HEK293 (cell line): ENCODE data around the gene VOPP1.
"Not testable (repeated sequence)": the region's sequence is repeated elsewhere in the genome, so short reads cannot be mapped to it uniquely, and the experiment has no call there.

Experiments
- HOXA7 ChIP-seq: sonication (generic); formaldehyde crosslinking; IDR thresholded peaks from 2 replicates; pipeline ENCODE4 v1.8.1; 2022; ENCODE audit warnings: missing genetic modification reagents, borderline replicate concordance
- TCF7L2 ChIP-seq: IDR thresholded peaks from 2 replicates; pipeline ENCODE4 v1.6.1; 2011; ENCODE audit warnings: low read depth, mild to moderate bottlenecking, inconsistent platforms, low read length, moderate library complexity, borderline replicate concordance
- YY1 ChIP-seq: fragments of 450-650 bp; formaldehyde crosslinking; IDR thresholded peaks from 2 replicates; pipeline ENCODE4 v1.5.1; 2018; ENCODE audit warnings: missing biosample characterization, missing genetic modification characterization
- ZBTB17 ChIP-seq: fragments of 450-650 bp; formaldehyde crosslinking; IDR thresholded peaks from 2 replicates; pipeline ENCODE4 v1.5.1; 2016; ENCODE audit warnings: missing biosample characterization, missing genetic modification characterization
- ZNF16 ChIP-seq: fragments of 450-650 bp; formaldehyde crosslinking; IDR thresholded peaks from 2 replicates; pipeline ENCODE4 v1.5.1; 2016; ENCODE audit warnings: low read depth, missing biosample characterization, missing genetic modification characterization
- ZNF280D ChIP-seq: fragments of 450-650 bp; formaldehyde crosslinking; IDR thresholded peaks from 2 replicates; pipeline ENCODE4 v1.5.1; 2016; ENCODE audit warnings: missing biosample characterization, missing genetic modification characterization
- ZNF530 ChIP-seq: fragments of 450-650 bp; formaldehyde crosslinking; IDR thresholded peaks from 2 replicates; pipeline ENCODE4 v1.5.1; 2016; ENCODE audit warnings: low read depth, missing biosample characterization, missing genetic modification characterization
- ZNF560 ChIP-seq: fragments of 450-650 bp; formaldehyde crosslinking; IDR thresholded peaks from 2 replicates; pipeline ENCODE4 v1.5.1; 2017; ENCODE audit warnings: missing biosample characterization, missing genetic modification characterization, borderline replicate concordance
- ZNF561 ChIP-seq: fragments of 450-650 bp; IDR thresholded peaks from 2 replicates; pipeline ENCODE4 v1.5.1; 2018; ENCODE audit warnings: missing biosample characterization, missing genetic modification characterization, borderline replicate concordance
- TF ChIP-seq, protein P1 (sequence below): fragments of 450-650 bp; formaldehyde crosslinking; IDR thresholded peaks from 2 replicates; pipeline ENCODE4 v1.5.1; 2016; ENCODE audit warnings: missing biosample characterization, missing genetic modification characterization
- TF ChIP-seq, protein P2 (sequence below): fragments of 450-650 bp; formaldehyde crosslinking; IDR thresholded peaks from 2 replicates; pipeline ENCODE4 v1.5.1; 2016; ENCODE audit warnings: missing biosample characterization, missing genetic modification characterization

DNA sequence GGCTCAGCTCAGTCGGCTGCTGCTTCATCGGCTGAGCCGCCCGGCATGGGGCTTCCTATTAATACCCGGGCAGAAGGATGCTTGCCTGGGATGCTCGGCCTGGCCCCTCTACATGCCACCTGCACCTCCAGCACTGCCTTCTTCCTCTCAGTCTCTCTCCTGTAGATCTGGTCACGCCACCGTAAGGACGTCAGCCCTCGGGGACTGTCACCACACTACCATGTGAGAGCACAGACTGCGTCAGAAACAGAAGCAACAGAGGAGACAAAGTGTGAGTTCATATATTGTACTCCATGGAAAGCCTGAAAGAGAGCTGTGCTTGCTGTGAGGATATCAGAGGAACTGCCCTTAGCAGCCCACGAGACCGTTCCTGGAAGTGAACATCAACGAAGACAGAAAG, 99.9 kb downstream of the VOPP1 start:
- TF ChIP-seq, protein P1, sequence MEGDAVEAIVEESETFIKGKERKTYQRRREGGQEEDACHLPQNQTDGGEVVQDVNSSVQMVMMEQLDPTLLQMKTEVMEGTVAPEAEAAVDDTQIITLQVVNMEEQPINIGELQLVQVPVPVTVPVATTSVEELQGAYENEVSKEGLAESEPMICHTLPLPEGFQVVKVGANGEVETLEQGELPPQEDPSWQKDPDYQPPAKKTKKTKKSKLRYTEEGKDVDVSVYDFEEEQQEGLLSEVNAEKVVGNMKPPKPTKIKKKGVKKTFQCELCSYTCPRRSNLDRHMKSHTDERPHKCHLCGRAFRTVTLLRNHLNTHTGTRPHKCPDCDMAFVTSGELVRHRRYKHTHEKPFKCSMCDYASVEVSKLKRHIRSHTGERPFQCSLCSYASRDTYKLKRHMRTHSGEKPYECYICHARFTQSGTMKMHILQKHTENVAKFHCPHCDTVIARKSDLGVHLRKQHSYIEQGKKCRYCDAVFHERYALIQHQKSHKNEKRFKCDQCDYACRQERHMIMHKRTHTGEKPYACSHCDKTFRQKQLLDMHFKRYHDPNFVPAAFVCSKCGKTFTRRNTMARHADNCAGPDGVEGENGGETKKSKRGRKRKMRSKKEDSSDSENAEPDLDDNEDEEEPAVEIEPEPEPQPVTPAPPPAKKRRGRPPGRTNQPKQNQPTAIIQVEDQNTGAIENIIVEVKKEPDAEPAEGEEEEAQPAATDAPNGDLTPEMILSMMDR (tag by site-specific recombination), result not testable (repeated sequence)
- not testable (repeated sequence) for TF ChIP-seq ZNF280D (tag by site-specific recombination); HOXA7 (CRISPR knock-in tag); ZNF560; TCF7L2; ZNF16 (tag by site-specific recombination); ZNF530 (tag by site-specific recombination); YY1 (tag by site-specific recombination); ZBTB17 (tag by site-specific recombination); ZNF561 (tag by site-specific recombination)
- TF ChIP-seq, protein P2, sequence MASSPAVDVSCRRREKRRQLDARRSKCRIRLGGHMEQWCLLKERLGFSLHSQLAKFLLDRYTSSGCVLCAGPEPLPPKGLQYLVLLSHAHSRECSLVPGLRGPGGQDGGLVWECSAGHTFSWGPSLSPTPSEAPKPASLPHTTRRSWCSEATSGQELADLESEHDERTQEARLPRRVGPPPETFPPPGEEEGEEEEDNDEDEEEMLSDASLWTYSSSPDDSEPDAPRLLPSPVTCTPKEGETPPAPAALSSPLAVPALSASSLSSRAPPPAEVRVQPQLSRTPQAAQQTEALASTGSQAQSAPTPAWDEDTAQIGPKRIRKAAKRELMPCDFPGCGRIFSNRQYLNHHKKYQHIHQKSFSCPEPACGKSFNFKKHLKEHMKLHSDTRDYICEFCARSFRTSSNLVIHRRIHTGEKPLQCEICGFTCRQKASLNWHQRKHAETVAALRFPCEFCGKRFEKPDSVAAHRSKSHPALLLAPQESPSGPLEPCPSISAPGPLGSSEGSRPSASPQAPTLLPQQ, result not testable (repeated sequence)
